ENCODE results near the gene SFXN5.

The SFXN5 gene

DNA sequence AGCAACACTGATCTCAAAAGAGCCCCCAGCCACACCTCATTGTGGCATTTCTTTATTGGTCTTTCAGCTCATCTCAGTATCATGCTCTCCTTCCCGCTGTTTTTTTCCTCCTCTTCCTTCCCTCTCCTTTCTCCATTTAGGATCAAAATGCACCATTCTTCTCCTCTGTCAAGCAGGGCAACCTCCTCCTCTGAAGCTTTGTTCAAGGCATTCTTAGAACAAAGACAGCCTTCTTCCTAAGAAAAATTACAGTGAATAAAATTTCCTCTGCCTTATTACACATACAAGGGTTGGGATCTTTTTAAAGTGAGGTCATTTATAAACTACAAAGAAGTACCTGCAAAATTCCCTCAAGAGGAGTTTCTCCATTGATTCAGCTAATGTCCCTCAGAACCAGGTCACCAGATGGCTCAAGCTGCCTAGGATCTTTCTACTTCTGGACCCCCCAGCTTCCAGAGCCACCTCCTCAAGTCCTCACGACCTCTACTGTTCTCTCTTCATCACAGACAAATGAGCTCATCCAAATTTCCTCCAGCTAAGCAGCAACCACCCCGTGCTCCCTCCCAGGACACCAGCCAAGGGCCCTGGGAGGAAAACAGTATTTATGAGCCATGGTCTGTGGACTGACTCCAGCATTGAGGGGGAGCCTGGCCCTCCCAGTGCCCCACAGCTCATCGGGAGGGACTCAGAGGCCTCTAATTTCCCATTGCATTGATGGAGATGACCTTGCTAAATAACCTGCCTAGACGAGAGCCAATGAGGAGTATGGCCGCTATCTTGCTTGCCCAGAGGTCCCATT lies 18.0 kb downstream of the SFXN5 start:
- DNase-seq (ENCODE audit: low read depth), result no peak

GRCh38 chr2:73050121-73050545 lies 21.4 kb downstream of the SFXN5 start:
- no peak for DNase-seq (ENCODE audit: low read depth)

DNA sequence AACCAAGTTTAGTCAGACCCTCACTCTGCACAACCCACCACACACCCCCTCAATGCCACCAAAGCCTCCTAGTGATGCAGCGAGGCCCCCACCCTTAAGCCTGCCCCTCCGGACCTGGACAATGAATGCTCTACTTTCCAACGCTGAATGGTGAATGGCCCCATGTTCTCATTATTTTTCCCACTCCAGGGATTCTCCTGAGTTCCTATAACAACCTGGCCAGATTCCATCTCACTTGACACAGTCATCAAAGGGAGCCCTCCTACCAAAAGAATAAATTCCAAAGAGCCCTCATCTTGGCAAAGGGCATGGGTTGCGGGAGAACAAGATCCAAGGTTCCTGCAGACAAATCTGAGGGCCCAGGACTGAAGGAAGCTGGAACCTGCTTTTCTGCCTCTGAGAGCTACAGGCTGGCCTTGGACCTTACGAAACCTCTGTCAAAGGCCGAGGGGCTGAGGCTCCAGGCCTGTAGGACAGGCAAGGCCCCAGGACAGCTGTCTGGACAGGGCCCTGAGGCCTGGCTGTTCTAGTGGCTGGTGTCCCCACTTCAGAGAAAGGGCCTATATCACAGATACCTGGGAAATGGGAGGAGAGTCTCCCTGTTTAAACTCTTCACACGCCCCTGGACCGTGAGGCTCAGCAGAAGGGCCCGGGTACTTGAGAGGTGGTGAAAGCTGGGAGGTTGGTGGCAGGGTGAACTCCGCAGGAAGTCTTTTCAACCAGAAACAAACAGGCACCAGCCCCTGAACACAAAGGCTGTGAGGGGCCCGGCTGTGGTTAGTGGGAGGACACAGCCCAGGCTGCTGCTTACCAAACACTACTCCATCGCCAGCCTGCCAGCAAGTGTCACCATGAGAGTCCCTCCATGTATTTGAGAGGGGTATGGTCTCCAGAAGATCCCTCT lies 27.3 kb downstream of the SFXN5 start:
- no peak for DNase-seq (ENCODE audit: low read depth)

DNA sequence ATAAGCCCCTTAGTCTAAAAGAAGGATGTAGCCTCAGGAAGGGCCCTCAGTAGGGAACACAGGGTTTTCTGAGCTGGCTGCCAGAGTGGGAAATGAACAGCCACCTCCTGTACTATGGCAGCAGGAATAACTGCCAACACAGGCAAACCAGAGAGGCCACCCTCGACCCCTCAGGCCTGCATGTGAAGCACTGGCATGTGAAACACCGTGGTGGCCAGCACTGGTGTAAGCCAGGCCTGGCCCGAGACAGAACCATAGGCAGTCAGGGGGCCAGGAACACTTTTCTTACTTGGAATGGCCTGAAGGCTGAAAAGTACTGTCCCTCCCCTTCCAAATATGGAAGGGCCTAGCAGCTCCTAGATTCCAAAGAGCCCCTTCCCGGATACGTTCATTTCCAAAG lies 28.2 kb downstream of the SFXN5 start:
- no peak for DNase-seq (ENCODE audit: low read depth)

GRCh38 chr2:73037947-73038585 lies 33.4 kb downstream of the SFXN5 start:
- no peak for DNase-seq (ENCODE audit: low read depth)

DNA sequence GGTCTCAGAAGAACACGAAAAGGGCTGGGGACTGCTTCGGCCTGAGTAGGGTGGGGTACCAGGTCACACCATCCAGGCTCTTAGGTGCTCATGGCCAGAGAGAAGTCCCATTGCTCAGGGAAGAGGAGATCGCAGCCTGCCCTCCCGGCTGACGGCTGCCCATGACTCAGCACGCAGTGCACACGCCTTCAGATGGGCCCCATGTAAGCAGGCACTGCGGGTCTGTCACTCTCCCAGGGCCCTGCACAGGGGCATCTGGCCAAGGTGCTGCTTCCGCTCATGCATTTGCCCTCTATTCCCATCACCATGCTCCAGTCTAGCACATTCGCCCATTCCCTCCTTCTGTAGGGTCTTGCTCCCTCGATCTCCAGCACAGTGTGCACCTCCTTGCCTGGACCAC lies 34.7 kb downstream of the SFXN5 start:
- DNase-seq (ENCODE audit: low read depth), result no peak

DNA sequence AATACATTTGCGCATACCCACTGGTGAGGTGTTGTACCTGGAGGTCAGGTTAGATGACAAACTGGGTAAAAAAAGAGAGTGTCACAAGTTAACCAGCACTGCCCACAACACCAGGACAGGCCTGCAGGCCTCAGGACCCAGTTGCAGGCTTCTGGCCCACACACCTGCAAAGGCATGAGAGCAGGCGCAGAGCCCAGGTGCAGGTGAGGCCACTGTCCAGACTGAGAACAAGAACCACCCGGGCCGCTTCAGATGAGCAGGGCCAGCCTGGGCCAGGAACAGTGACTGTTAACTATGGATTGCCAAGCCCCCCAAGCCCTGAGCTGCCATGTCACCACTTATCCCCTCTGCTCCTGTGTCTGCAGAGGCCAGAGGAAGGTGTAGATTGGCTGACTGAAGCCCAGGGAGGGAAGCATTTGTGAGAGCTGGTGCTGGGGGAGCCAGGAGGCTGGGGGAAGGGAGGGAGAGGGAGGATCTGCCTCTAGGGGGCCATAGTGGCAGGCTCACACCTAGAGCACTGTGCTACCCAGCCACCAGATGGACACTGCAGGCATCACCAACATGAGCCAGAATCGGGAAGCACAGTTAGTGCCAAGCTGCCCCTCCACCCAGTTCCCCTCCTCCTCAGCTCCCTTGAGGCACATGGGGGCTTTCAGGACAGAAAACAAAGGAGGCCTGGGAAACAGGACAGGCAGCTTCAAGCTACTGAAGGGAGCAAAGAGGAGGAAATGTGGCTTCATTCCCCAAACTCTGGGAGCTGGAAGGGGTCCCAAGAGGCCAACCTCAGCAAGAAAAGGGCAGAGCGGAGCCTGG lies 35.4 kb downstream of the SFXN5 start:
- DNase-seq (ENCODE audit: low read depth), result no peak

- DNase-seq (ENCODE audit: low read depth), result no peak
These were observed 36.7 kb downstream of the SFXN5 start for GRCh38 chr2:73034661-73035375.

GRCh38 chr2:73033766-73034381 lies 37.6 kb downstream of the SFXN5 start:
- DNase-seq (ENCODE audit: low read depth), result no peak

DNA sequence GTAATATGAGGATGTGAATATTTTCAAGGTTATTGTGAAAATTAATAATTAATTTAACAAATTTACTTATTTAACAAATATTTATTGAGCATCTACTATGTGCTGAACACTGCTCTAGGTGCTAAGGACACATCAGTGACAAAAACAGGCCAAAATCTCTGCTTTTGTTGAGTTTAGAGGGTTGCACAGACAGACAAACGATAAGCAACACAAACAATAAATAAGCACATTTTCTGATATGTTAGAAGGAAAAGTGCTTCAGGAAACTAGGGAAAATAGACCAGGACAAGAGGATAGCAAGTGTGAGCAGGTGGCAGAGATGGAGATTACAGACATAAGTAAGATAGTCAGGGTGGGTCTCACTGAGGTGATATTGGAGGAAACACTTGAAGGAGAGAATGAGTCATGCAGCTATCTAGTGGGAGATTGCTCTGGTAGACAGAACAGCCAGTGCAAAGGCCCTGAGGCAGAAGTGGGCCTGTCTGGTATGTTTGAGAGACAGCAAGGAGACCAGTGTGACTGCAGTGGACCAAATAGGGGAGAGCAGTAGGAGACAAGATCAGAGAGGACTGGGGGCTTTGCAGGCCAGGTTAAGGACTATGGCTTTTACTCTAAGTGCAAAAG lies 38.3 kb downstream of the SFXN5 start:
- no peak for DNase-seq (ENCODE audit: low read depth)

GRCh38 chr2:73032702-73033097 lies 38.8 kb downstream of the SFXN5 start:
- no peak for DNase-seq (ENCODE audit: low read depth)

DNA sequence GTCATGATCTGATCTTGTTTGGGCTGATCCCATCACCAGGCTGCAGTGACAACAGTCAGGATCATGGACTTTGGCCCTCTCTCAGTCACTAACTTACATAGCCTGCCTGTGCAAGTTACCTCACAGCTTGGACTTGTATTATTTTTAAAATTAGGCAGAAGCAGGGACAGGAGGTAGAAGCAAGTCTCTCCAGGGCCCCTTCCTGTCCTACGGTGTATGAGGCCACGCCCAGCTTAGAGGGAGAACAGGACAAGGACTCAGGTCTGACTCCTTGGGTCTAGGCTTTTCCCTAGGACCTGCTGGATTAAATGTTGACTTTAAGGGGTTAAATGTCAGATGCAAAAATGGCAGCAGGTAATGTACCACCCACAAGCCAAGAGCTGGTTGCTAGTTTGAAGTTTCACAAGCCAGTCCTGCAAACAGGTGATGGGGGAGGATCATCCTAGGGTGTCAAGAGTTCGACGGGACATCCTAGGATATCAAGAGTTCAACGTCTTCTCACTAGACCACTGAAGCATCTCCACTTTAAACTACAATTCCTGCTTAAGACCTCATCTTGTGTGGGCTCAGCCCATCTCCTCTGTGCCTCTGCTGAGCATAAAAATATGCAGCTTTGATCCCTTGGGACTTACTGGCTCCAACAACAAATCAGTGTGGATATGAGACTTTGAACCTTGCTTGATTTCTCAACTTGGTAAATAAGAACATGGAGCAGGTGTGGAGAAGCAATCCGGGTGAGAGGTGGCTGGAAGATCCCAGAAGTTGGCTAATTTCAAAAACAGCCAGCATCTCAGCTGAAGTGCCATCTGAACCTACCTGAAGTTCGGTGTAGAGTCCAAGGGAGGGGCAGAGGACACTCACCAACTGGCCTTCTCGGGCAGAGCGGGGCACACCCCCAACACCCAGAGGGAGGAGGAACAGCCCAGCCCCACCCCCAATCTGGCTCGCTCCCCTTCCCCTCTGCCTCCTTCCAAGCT lies 39.5 kb downstream of the SFXN5 start:
- no peak for DNase-seq (ENCODE audit: low read depth)

GRCh38 chr2:73031095-73031678 lies 40.3 kb downstream of the SFXN5 start:
- no peak for DNase-seq (ENCODE audit: low read depth)

- no peak for DNase-seq (ENCODE audit: low read depth)
These were observed 42.7 kb downstream of the SFXN5 start for GRCh38 chr2:73028841-73029240.

GRCh38 chr2:73027340-73027739 lies 44.2 kb downstream of the SFXN5 start:
- DNase-seq (ENCODE audit: low read depth), result no peak

DNA sequence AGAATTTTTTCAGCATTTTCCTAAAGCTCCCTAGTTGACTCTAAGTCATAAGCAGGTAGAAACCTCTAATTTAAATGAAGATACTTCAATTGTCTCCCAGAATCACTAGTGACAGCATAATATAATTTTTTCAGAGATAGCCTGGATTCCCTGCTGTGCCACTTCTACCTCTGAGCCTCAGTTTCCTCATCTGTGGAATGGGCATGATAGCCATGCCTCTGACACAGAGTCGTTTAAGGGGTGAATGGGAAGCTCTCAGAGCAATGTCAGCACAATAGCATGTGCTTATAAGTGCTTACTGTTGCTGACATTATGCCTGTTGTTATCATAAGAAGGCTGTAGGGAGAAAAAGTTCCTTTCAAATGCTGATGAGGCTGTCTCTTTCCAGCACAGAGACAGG lies 48.0 kb downstream of the SFXN5 start:
- DNase-seq (ENCODE audit: low read depth), result no peak

- no peak for DNase-seq (ENCODE audit: low read depth)
These were observed 49.4 kb downstream of the SFXN5 start for GRCh38 chr2:73022024-73022568.

- no peak for DNase-seq (ENCODE audit: low read depth)
These were observed 50.0 kb downstream of the SFXN5 start for GRCh38 chr2:73021371-73022010.
